ENCODE results near the gene C12orf56.

Gene C12orf56, protein sequence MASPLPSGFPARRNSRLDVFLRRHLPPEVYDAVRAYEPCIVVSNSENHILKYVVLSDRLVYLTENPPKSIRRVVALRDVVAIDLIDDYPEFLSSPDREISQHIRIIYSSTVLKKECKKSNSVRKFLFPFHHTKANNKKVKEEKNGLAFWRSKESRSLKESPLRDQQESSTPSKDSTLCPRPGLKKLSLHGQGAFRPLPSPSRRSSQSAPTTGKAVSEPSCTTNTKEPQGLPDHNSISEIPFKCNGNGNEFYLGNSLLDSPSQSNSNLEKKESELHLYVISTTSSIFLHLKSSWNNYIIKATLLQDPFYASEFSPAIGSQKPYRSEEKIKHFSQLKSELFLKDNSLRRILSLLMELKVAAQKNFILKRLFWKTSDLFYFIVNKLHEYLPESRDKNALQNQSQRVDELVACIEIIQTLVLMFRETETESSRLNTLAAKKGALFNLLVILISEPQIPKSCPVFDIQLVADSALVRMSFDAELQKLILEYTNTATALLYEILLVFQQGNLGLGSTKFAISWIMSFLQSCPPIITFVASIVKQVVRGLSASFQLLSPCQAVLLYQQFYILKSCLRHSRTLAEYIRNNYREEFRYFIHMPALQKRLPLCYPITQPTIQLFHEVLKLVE

DNA sequence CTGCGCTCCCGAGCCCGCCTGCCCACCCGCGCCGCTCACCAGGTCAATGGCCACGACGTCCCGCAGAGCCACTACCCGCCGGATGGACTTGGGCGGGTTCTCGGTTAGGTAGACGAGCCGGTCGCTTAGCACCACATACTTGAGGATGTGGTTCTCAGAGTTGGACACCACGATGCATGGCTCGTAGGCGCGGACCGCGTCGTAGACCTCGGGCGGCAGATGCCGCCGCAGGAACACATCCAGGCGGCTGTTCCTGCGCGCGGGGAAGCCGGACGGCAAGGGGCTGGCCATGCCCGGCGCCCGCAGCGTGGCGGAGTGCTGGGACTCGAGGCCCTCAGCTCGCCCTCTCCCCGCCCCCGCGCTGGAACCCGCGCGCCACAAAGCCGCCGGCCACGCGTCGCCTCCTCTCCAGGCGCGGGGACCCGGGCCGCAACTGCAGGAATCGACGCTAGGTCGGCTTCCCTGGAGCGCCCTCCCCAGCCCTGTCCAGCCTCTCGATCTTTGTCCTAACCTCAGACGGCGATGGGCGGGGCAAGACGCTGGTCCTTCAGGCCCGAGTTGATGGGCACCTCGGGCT, at the start of gene C12orf56:
Gene C12orf56 (minus strand): TSS at position 484 of the 577 bp plus-strand sequence. CDS start 193 bp downstream, at position 291.
- no peaks in the 10 kb centered on the region for H3K36me3 ChIP-seq (ENCODE audit: insufficient read depth, low read length)
- H3K9me3 ChIP-seq (ENCODE audit: low read length) = no peaks in the 10 kb centered on the region
- no peaks in the 10 kb centered on the region for H3K4me1 ChIP-seq (ENCODE audit: insufficient read depth, low read length)
- H3K27me3 ChIP-seq (ENCODE audit: insufficient read depth, low read length) = no peaks in the 10 kb centered on the region
- H3K4me3 ChIP-seq (ENCODE audit: low read length) = no peak within 1 kb of the TSS
- H2AFZ ChIP-seq (ENCODE audit: low read depth, low read length) = no peak within 1 kb of the TSS

DNA sequence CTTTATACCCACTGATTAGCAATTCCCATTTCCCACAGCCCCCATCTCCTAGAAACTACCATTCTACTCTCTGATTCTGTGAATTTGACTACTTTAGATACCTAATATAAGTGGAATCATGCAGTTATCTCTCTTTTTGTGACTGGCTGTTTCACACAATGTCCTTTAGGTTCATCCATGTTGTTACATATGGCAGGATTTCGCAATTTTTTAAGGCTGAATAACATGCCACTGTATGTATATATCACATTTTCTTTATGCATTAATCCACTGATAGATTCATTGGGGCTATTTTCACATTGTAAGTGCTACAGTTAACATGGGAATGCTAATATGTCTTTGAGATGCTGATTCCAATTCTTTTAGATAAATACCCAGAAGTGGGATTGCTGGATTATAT, 49.5 kb upstream of the C12orf56 start:
- Histone ChIP-seq H3K9me3 (ENCODE audit: low read length) (no peaks in the 10 kb centered on the region), H3K36me3 (ENCODE audit: insufficient read depth, low read length) (peaks cover 77% of the 10 kb centered on the region), H2AFZ (ENCODE audit: low read depth, low read length) (no peak overlapping the region), H3K4me3 (ENCODE audit: low read length) (no peak overlapping the region), H3K27me3 (ENCODE audit: insufficient read depth, low read length) (no peaks in the 10 kb centered on the region), H3K4me1 (ENCODE audit: insufficient read depth, low read length) (no peaks in the 10 kb centered on the region)

DNA sequence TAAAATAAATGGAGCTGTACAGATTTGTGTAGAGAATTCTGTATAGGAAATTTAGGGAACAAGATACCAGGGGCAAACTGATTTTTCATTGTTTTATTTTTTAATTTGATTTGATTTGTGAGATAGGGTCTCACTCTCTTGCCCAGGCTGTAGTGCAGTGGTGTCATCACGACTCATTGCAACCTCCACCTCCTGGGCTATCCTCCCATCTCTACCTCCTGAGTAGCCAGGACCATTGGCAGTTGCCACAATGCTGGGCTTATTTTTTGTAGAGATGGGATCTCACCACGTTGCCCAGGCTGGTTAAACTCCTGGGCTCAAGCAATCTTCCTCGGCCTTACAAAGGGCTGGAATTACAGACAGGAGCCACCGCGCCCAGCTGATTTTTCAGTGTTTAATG, 43.4 kb upstream of the C12orf56 start:
- Histone ChIP-seq H3K4me1 (ENCODE audit: insufficient read depth, low read length) (no peaks in the 10 kb centered on the region), H3K9me3 (ENCODE audit: low read length) (no peaks in the 10 kb centered on the region), H3K27me3 (ENCODE audit: insufficient read depth, low read length) (no peaks in the 10 kb centered on the region), H3K36me3 (ENCODE audit: insufficient read depth, low read length) (peaks cover 97% of the 10 kb centered on the region), H2AFZ (ENCODE audit: low read depth, low read length) (no peak overlapping the region), H3K4me3 (ENCODE audit: low read length) (no peak overlapping the region)

DNA sequence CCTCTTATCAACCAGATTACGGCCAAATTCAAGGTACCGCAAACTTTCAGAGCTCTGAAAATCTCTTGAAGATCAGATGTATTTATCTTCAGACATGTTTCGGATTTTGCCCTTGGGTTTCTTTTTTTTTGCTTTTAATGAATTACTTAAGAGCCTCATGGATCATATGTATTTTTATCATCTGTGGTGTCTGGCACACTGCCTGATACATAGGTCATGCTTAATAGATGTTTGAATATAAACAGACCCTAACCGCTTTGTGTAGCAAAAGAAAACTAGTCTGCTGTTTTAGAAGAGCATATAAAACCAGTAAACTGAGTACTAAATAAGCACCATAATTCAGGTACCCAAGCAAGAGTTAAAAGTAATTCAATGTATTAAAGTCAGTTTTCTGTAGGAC, 41.2 kb upstream of the C12orf56 start:
- Histone ChIP-seq H3K9me3 (ENCODE audit: low read length) (no peaks in the 10 kb centered on the region), H3K4me3 (ENCODE audit: low read length) (no peak overlapping the region), H3K36me3 (ENCODE audit: insufficient read depth, low read length) (peaks cover 94% of the 10 kb centered on the region), H3K4me1 (ENCODE audit: insufficient read depth, low read length) (no peaks in the 10 kb centered on the region), H3K27me3 (ENCODE audit: insufficient read depth, low read length) (no peaks in the 10 kb centered on the region), H2AFZ (ENCODE audit: low read depth, low read length) (no peak overlapping the region)

DNA sequence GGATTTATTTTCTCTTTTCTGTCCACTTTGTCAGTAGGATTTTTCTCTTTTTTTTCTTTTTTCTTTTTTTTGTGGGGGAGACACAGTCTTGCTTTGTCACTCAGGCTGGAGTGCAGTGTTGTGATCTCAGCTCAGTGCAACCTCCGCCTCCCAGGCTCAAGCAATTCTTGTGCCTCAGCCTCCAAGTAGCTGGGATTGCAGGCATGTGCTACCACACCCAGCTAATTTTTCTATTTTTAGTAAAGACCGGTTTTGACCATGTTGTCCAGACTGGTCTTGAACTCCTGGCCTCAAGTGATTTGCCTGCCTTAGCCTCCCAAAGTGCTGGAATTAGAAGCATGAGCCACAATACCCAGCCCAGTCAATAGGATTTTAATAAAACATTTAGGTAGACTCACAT, 40.3 kb upstream of the C12orf56 start:
- peaks cover 91% of the 10 kb centered on the region for H3K36me3 ChIP-seq (ENCODE audit: insufficient read depth, low read length)

DNA sequence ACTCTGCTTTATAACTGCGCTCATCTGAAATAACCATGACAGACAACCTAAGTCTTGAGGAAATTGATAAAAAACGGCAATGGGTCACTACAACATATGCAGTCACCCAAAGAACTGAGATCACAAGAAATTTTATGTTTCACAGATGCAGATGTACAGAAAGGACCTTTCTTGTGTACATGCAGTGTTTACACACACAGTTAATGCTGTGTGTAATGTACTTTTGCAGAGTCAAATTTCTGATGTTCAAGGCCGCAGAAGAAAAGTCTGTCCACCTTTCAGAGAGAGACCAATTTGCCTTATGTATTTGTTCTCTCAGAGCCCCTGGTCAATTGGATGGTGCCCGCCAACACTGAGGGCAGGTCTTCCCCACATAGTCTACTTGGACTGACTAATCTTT, 38.4 kb upstream of the C12orf56 start:
- Histone ChIP-seq H3K27me3 (ENCODE audit: insufficient read depth, low read length) (no peaks in the 10 kb centered on the region), H2AFZ (ENCODE audit: low read depth, low read length) (no peak overlapping the region), H3K9me3 (ENCODE audit: low read length) (no peaks in the 10 kb centered on the region), H3K36me3 (ENCODE audit: insufficient read depth, low read length) (peaks cover 91% of the 10 kb centered on the region), H3K4me3 (ENCODE audit: low read length) (no peak overlapping the region), H3K4me1 (ENCODE audit: insufficient read depth, low read length) (no peaks in the 10 kb centered on the region)

More for the DNA sequence above, 40.3 kb upstream of the C12orf56 start:
- H3K9me3 ChIP-seq (ENCODE audit: low read length) = no peaks in the 10 kb centered on the region
- no peaks in the 10 kb centered on the region for H3K27me3 ChIP-seq (ENCODE audit: insufficient read depth, low read length)
- no peak overlapping the region for H3K4me3 ChIP-seq (ENCODE audit: low read length)
- H3K4me1 ChIP-seq (ENCODE audit: insufficient read depth, low read length) = no peaks in the 10 kb centered on the region
- no peak overlapping the region for H2AFZ ChIP-seq (ENCODE audit: low read depth, low read length)

DNA sequence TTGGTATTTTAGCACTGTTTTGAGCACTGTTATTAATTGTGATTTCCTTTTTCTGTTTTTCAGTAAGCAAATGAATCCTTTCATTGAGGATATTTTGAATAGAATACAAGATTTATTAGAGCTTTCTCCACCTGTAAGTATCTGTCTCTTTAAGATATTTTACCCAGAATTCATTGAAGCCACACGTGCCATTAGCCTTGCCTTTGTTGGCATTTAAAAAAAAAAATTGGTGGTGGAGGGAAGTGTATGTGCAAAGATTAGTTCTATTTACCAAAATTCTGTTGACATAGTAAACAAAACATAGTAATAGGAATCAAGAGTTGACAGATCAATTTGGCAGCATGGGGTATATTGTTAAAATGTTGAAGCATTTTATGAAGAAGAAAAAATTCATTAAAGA, 37.4 kb upstream of the C12orf56 start:
- Histone ChIP-seq H3K36me3 (ENCODE audit: insufficient read depth, low read length) (peaks cover 87% of the 10 kb centered on the region), H3K27me3 (ENCODE audit: insufficient read depth, low read length) (no peaks in the 10 kb centered on the region), H3K4me1 (ENCODE audit: insufficient read depth, low read length) (no peaks in the 10 kb centered on the region), H3K4me3 (ENCODE audit: low read length) (no peak overlapping the region), H2AFZ (ENCODE audit: low read depth, low read length) (no peak overlapping the region), H3K9me3 (ENCODE audit: low read length) (no peaks in the 10 kb centered on the region)

DNA sequence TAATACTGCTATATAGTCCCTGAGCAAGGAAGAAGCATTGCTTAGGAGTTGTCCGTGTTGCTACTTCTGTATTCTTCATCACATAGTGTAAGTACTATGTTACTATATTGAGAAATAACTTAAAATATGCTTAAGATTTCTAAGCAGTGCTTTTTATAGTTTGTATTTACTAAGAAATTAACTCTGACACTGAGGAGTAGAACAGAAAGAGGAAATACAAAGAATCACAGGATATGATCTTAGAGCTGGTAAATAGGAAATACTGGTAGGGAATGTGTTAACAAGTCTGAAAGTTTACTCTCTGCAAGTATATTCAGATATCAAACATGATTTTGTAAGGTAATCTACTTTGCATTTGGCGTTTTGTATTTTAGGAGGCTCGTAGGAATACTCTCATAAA, 29.1 kb upstream of the C12orf56 start:
- Histone ChIP-seq H3K36me3 (ENCODE audit: insufficient read depth, low read length) (peaks cover 84% of the 10 kb centered on the region), H3K4me3 (ENCODE audit: low read length) (no peak overlapping the region), H3K27me3 (ENCODE audit: insufficient read depth, low read length) (no peaks in the 10 kb centered on the region)

DNA sequence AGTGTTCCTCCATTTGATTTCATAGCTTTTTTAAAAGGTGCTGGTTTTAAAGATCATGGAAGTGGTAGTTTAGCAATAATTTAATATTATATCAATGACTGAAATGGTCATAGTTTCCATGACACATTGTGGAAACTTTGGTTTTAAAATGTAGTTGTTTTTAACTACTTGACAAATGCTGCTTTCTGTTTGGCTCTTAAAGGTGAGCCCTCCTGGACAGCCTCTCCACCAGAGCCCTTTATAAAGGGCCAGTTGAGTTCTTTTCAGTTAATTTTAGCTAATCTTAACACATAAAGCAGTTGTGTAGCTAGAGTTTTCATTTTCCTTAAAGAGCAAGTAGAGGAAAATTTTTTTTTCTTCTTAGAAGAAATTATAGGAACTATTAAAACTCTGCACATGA, 27.7 kb upstream of the C12orf56 start:
- H3K27me3 ChIP-seq (ENCODE audit: insufficient read depth, low read length) = no peaks in the 10 kb centered on the region
- no peaks in the 10 kb centered on the region for H3K9me3 ChIP-seq (ENCODE audit: low read length)
- no peak overlapping the region for H2AFZ ChIP-seq (ENCODE audit: low read depth, low read length)
- peaks cover 87% of the 10 kb centered on the region for H3K36me3 ChIP-seq (ENCODE audit: insufficient read depth, low read length)
- no peak overlapping the region for H3K4me3 ChIP-seq (ENCODE audit: low read length)
- H3K4me1 ChIP-seq (ENCODE audit: insufficient read depth, low read length) = no peaks in the 10 kb centered on the region

More for the DNA sequence above, 29.1 kb upstream of the C12orf56 start:
- H3K4me1 ChIP-seq (ENCODE audit: insufficient read depth, low read length) = no peaks in the 10 kb centered on the region
- H3K9me3 ChIP-seq (ENCODE audit: low read length) = no peaks in the 10 kb centered on the region
- no peak overlapping the region for H2AFZ ChIP-seq (ENCODE audit: low read depth, low read length)

DNA sequence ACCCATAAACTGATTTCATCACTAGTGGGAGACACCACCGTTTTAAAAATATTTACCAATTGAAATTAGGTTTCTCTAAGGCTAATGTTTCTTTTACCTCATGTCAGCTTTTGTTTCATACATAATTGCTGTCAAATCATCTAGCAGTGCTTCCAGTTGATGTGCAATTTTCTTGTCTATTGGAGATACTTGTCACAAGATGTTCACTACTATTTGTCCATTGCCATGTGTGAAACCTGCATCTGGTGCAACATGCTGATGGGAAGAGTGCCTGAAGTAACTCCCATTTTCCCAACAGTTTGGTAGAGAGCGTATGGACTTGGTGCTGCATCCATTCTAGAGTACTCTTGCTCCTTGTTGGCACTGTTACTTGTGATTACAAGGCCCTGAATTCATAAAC, 23.3 kb upstream of the C12orf56 start:
- no peaks in the 10 kb centered on the region for H3K9me3 ChIP-seq (ENCODE audit: low read length)
- peaks cover 84% of the 10 kb centered on the region for H3K36me3 ChIP-seq (ENCODE audit: insufficient read depth, low read length)
- H3K4me3 ChIP-seq (ENCODE audit: low read length) = no peak overlapping the region
- H2AFZ ChIP-seq (ENCODE audit: low read depth, low read length) = no peak overlapping the region
- H3K27me3 ChIP-seq (ENCODE audit: insufficient read depth, low read length) = no peaks in the 10 kb centered on the region
- H3K4me1 ChIP-seq (ENCODE audit: insufficient read depth, low read length) = no peaks in the 10 kb centered on the region

DNA sequence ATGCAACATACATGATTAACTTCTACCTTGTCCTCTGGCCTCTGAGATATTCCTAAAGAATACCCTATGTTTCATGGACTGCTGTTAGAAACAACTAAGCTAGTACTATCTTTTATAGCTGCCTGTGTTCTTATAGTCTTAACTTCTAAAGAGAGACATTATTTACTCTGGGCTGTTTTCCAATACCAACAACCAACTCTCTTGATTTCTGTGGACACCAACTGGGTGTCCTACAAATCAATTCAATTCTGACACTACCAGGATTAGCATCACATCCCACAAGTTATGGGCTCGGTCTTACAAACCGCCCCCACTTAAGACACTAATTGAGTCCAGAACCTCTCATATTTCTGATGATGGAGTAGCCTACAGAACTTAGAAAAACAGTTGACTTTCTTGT, 21.9 kb upstream of the C12orf56 start:
- Histone ChIP-seq H3K4me1 (ENCODE audit: insufficient read depth, low read length) (no peaks in the 10 kb centered on the region), H3K9me3 (ENCODE audit: low read length) (no peaks in the 10 kb centered on the region), H3K4me3 (ENCODE audit: low read length) (no peak overlapping the region), H2AFZ (ENCODE audit: low read depth, low read length) (no peak overlapping the region), H3K27me3 (ENCODE audit: insufficient read depth, low read length) (no peaks in the 10 kb centered on the region), H3K36me3 (ENCODE audit: insufficient read depth, low read length) (peaks cover 71% of the 10 kb centered on the region)

DNA sequence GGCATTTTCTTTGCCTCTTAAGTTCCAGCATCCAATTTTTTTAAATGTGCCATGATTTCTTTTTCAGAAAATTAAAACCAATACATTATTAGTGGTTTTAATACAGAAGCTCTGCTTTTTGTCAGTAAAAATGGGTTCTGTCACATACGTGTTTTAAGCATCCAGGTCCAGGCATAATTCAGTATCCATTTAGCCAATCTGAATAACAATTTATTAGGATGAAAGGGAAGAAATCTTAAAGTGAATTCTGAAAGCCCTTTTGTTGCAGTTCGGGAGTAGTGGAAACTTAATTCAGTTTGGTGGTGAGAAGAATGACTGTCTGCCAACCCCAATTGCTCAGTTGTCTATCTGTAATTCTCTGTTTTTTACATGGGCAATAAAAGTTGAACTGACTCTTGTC, 20.9 kb upstream of the C12orf56 start:
- Histone ChIP-seq H3K27me3 (ENCODE audit: insufficient read depth, low read length) (no peaks in the 10 kb centered on the region), H3K4me3 (ENCODE audit: low read length) (no peak overlapping the region)

More for the DNA sequence above, 20.9 kb upstream of the C12orf56 start:
- H3K9me3 ChIP-seq (ENCODE audit: low read length) = no peaks in the 10 kb centered on the region
- peaks cover 61% of the 10 kb centered on the region for H3K36me3 ChIP-seq (ENCODE audit: insufficient read depth, low read length)
- H3K4me1 ChIP-seq (ENCODE audit: insufficient read depth, low read length) = no peaks in the 10 kb centered on the region
- H2AFZ ChIP-seq (ENCODE audit: low read depth, low read length) = no peak overlapping the region

All from neuron (in vitro differentiated cells).